Cardiac fibroblast (primary cell): ENCODE data around the gene LST1.
A peak's percentile ranks its signal among the peaks of the same experiment; 100 is the strongest.
"Not testable (repeated sequence)": the region's sequence is repeated elsewhere in the genome, so short reads cannot be mapped to it uniquely, and the experiment has no call there.

Experiments
- DNase-seq, 2 donors: peaks; one replicate each; pipeline versions ENCODE4 v3.0.0 to v3.0.0-alpha.2; 2010; ENCODE audit warnings: low read depth in 2 of 2
- H3K4me3 ChIP-seq, 2 donors: replicated peaks in 1 of 2; 1 replicate in 1 of 2; 2 replicates in 1 of 2; pipeline ENCODE4 v1.5.1; 2011; ENCODE audit warnings: low read depth in 2 of 2, low read length in 2 of 2, mild to moderate bottlenecking in 2 of 2, moderate library complexity in 1 of 2
- CTCF ChIP-seq: IDR thresholded peaks from one replicate; pipeline ENCODE4 v1.5.1; 2011; ENCODE audit warnings: low read depth, mild to moderate bottlenecking, low read length, inconsistent platforms

The LST1 gene

DNA sequence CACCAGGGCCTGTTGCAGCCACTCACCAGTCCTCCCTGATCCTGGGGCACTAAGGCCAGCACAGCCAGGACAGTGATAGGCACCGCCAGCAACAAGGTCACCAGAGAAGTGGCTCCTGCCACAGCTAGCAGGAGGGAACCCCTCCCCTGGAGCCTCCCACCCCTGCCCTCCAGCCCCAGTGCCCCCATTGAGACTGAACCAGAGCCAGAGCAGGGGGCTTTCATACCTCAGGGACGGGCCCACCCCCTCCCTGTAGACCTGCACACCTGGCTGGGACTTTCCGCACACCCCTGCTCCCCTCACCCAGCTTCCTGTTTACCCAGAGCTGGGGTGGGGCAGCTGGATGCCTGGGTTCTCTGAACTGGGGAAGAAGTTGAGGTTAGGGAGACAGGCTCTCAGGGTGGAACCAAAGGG lies 3.8 kb upstream of the LST1 start, which contains the start of gene LTB:
TSS of gene LTB (minus strand) at position 195 of the 414 bp plus-strand sequence. CDS start at position 188, 7 bp downstream.
- no peak for DNase-seq
- peak within 1 kb of the TSS; percentile 84 to 90 for H3K4me3 ChIP-seq
- no peak for TF ChIP-seq CTCF

GRCh38 chr6:31585491-31585890 lies 586 bp upstream of the LST1 start:
- H3K4me3 ChIP-seq, result no peak overlapping the region
- no peak for DNase-seq
- peak; percentile 43 for TF ChIP-seq CTCF

DNA sequence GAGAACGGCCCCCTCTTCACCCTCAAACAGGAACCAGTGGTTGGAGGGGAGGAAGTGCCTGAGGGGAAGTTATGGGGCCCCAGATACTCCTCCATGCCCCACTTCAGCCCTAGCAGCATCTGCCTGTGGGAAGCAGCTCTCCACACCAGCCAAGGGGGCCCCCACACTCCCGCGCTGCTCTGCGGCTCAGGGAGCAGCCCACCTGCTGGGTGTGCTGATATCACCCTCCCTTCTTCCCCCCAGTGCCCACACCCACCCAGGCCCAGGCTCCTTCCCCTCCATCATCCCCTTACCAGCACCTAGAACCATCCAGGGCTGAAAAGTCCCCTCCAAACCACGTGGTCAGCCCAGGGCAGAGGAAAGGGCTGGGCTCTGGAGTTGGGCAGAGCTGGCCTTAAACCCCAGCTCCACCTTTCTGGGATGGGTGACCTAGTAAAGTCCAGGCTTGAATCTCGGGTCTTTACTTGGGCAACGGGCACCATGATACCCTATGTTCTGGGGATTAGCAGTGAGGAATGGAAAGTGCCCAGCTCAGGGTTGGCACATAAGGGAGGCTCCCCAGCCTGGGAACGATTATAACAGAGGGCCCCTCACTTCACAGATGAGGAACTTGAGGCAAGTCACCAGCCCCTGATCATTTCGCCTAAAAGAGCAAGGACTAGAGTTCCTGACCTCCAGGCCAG lies 663 bp downstream of the LST1 start:
- no peak for DNase-seq
- no peak overlapping the region for H3K4me3 ChIP-seq
- no peak for TF ChIP-seq CTCF

DNA sequence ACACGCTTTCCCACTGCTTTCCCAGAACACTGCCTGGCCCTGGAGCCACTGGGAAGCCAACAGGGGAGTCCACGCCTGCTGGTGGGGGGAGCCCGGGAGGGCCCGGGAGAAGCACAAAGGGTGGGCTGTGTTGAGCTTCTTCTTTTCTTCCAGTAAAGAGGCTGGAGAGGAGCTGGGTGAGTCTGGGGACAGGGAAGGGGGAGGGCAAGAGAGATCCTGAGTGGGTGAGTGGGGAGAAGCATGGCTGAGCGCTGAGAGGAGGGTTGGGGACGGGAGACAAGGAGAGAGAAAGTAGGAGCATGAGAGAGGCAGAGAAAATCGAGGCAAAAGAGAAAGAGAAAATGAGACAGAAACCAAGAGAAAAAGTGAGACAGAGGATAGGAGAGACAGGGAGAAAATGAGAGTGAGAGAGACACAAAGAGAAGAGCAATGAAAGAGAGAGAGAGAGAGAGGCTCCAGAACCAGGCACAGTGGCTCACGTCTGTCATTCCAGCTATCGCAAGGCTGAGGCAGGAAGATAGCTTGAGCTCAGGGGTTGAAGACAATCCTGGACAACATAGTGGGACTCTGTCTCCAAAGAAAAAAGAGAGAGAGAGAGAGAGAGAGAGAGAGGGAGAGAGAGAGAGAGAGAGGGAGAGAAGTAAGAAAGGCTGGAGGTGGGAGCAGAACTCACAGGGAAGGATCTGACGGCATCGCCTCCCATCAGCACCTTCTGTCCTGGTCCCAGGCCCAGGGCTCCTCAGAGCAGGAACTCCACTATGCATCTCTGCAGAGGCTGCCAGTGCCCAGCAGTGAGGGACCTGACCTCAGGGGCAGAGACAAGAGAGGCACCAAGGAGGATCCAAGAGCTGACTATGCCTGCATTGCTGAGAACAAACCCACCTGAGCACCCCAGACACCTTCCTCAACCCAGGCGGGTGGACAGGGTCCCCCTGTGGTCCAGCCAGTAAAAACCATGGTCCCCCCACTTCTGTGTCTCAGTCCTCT lies 2.0 kb downstream of the LST1 start:
- TF ChIP-seq CTCF, result no peak
- H3K4me3 ChIP-seq, result no peak overlapping the region

GRCh38 chr6:31588871-31589650 lies 3.0 kb downstream of the LST1 start:
- DNase-seq, result no peak
- no peak for TF ChIP-seq CTCF
- H3K4me3 ChIP-seq, result no peak overlapping the region

More for the DNA sequence above, 2.0 kb downstream of the LST1 start:
- no peak for DNase-seq

- DNase-seq, H3K4me3 ChIP-seq: not testable (repeated sequence)
These were observed 4.6 kb downstream of the LST1 start for GRCh38 chr6:31590691-31591090.
